ENCODE measurements around the gene DNAJB6.

DNA sequence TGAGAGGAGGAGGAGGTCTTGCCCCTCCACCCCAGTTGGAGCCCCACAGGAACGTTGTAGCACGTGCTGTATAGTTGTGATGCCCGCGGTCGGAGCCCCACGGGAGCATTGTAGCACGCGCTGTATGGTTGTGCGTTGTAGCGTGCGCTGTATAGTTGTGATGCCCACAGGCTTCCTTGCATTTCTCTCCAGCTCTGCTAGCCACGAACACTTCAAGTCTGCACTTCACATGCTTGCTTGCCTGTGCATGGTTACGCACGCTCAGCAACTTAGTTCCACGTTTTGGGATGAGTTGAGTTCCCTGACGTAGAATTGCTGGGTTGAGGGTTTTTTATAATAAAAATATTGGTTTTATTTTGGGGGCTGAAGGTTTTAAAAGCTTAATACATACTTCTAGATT, 41.6 kb downstream of the DNAJB6 start:
- TF ChIP-seq, protein P1, sequence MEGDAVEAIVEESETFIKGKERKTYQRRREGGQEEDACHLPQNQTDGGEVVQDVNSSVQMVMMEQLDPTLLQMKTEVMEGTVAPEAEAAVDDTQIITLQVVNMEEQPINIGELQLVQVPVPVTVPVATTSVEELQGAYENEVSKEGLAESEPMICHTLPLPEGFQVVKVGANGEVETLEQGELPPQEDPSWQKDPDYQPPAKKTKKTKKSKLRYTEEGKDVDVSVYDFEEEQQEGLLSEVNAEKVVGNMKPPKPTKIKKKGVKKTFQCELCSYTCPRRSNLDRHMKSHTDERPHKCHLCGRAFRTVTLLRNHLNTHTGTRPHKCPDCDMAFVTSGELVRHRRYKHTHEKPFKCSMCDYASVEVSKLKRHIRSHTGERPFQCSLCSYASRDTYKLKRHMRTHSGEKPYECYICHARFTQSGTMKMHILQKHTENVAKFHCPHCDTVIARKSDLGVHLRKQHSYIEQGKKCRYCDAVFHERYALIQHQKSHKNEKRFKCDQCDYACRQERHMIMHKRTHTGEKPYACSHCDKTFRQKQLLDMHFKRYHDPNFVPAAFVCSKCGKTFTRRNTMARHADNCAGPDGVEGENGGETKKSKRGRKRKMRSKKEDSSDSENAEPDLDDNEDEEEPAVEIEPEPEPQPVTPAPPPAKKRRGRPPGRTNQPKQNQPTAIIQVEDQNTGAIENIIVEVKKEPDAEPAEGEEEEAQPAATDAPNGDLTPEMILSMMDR (IDR thresholded peaks at IDR 0.05; ENCODE audit: low read depth, low read length): no peak
- TF ChIP-seq EZH2phosphoT487 (IDR thresholded peaks at IDR 0.05; ENCODE audit: low read depth): no peak
